Mesodermal cell (in vitro differentiated cells): ENCODE results near the gene SLC19A1.

Experiments used
- H3K27ac ChIP-seq: 2 replicates; pipeline ENCODE4 v1.7.0; 2013; ENCODE audit warnings: mild to moderate bottlenecking, low read depth, low read length, moderate library complexity; ENCODE audit not compliant: severe bottlenecking
- H3K36me3 ChIP-seq: 2 replicates; pipeline ENCODE4 v1.7.1; 2013; ENCODE audit warnings: mild to moderate bottlenecking, low read length, moderate library complexity; ENCODE audit not compliant: control insufficient read depth, insufficient read depth
- H3K4me1 ChIP-seq: one replicate; pipeline ENCODE4 v1.7.1; 2013; ENCODE audit warnings: mild to moderate bottlenecking, low read length; ENCODE audit not compliant: insufficient read depth, control insufficient read depth, poor library complexity, severe bottlenecking
- H3K4me3 ChIP-seq: 2 replicates; pipeline ENCODE4 v1.7.0; 2013; ENCODE audit warnings: low read length, control low read depth, mild to moderate bottlenecking; ENCODE audit not compliant: insufficient read depth, poor library complexity, severe bottlenecking; ENCODE audit errors: extremely low read depth
- H3K9me3 ChIP-seq: 2 replicates; pipeline ENCODE4 v1.7.1; 2013; ENCODE audit warnings: mild to moderate bottlenecking, low read length, moderate library complexity; ENCODE audit not compliant: control insufficient read depth
- WGBS, 2 experiments: methylation state at CpG; one replicate each; pipeline ENCODE4 v1.1.5; 2013; ENCODE audit warnings: missing lambda C conversion rate in 2 of 2; ENCODE audit not compliant: insufficient coverage in 2 of 2; 5-methylcytosine and 5-hydroxymethylcytosine counted together

SLC19A1 gene

GRCh38 chr21:45457161-45457831 lies 84.9 kb downstream of the SLC19A1 start:
- Histone ChIP-seq H3K27ac (no peak overlapping the region), H3K4me1 (peaks cover 36% of the 10 kb centered on the region), H3K4me3 (no peak overlapping the region), H3K36me3 (peaks cover 72% of the 10 kb centered on the region), H3K9me3 (peaks cover 11% of the 10 kb centered on the region)
- WGBS, 2 experiments: 92 to 98% methylated on average over 10 to 23 of the region's 25 CpGs

DNA sequence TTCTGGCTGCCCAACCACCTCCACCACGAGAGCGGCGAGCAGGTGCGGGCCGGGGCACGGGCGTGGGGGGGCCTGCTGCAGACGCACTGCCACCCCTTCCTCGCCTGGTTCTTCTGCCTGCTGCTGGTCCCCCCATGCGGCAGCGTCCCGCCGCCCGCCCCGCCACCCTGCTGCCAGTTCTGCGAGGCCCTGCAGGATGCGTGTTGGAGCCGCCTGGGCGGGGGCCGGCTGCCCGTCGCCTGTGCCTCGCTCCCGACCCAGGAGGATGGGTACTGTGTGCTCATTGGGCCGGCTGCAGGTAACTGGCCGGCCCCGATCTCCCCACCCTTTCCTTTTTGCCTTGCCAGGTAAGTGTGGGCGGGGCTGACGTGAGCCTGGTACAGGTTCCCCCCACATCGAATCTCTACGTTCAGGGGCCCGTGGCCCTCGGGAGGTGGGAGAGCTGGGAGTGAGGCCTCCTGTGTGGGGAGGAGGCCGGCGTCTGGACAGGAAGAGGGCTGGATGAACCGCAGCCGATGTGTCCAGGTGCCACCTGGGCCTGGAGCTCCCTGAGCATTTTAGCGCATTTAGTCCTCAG lies 85.6 kb downstream of the SLC19A1 start:
- peaks cover 70% of the 10 kb centered on the region for H3K36me3 ChIP-seq

GRCh38 chr21:45455674-45456583 lies 86.3 kb downstream of the SLC19A1 start:
- H3K27ac ChIP-seq: no peak overlapping the region
- H3K36me3 ChIP-seq: peaks cover 63% of the 10 kb centered on the region
- 98% methylated on average over 40 to 47 of the region's 47 CpGs for WGBS, 2 experiments
- H3K4me3 ChIP-seq: no peak overlapping the region
- H3K4me1 ChIP-seq: peaks cover 32% of the 10 kb centered on the region
- peaks cover 2% of the 10 kb centered on the region for H3K9me3 ChIP-seq

More for the DNA sequence above, 85.6 kb downstream of the SLC19A1 start:
- Histone ChIP-seq H3K4me1 (peaks cover 36% of the 10 kb centered on the region), H3K4me3 (no peak overlapping the region), H3K9me3 (peaks cover 9% of the 10 kb centered on the region), H3K27ac (no peak overlapping the region)
- WGBS, 2 experiments: 95 to 97% methylated on average over 34 to 36 of the region's 38 CpGs

GRCh38 chr21:45454926-45455673 lies 87.1 kb downstream of the SLC19A1 start:
- no peak overlapping the region for H3K4me3 ChIP-seq
- no peaks in the 10 kb centered on the region for H3K9me3 ChIP-seq
- H3K27ac ChIP-seq: no peak overlapping the region
- WGBS, 2 experiments: 87 to 93% methylated on average over 20 to 22 of the region's 23 CpGs
- peaks cover 62% of the 10 kb centered on the region for H3K36me3 ChIP-seq
- peaks cover 24% of the 10 kb centered on the region for H3K4me1 ChIP-seq

DNA sequence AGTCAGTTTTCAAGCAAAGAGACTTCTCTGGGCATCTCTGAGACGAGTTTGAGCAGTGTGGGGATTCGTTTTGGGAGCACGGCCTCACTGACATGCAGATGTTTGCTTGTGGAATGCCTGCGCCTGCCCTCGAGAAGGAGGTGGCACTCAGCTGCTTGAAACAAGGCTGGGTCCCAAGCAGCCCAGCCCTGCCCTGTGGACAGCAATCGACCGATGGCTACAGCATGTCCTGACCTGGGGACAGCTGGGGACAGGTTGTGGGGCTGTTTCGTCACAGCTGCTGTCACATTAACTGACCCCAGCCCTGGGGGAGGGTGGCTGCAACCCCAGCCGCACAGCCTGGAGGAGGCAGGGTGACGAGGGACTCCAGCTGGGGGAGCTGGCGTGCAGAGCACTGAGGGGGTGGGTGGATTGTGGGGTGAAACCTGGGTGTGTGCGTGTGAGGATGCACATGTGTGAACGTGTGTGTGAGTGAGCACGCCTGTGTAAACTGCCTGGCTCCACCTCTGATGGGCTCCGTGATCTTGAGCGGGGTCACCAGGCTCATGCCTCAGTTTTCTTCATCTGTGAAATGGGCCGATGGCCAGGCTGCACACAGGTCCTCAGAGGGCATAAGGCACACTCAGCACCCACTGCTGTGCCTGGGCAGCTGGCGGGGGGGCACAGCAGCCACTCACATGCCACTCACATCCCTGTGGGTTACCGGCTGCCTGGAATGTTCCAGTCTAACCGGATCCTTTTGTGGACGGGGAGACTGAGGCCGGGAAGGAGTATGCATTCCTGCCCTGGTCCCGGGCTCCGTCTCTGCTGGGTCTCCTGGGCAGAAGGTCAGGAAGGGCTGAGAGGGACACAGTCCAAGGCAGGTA lies 87.9 kb downstream of the SLC19A1 start:
- Histone ChIP-seq H3K4me1 (peaks cover 17% of the 10 kb centered on the region), H3K4me3 (no peak overlapping the region), H3K9me3 (no peaks in the 10 kb centered on the region), H3K36me3 (peaks cover 60% of the 10 kb centered on the region), H3K27ac (no peak overlapping the region)
- 92 to 95% methylated on average over 20 to 24 of the region's 24 CpGs for WGBS, 2 experiments

DNA sequence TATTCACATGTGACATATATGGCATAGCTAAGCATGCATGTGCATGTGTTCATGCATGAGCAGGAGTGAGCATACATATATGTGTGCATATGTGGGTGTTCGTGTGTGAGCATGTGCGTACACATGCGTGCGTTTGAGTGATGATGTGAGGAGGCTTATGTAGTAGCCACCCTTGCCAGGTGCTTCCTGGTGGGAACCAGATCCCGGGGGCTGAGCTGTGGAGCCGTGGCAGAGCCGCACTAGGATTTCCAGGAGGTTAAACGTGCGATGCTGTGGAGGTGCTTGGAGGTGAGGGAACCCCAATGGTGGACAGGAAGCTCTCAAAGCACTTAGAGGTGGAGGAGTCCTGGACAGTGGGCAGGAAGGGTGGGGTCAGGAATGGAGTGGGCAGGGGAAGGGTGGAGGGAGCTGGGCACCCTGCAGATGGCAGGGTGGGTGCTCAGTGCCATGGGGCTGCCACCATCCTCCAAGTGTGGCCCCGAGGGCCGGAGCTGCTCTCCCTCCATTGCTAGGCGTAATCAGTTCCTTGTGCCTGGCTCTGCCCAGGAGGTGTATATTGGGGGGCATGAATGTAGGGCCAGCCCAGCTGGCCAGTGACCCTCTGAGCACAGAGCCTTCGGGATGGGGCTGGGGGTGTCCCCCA lies 88.8 kb downstream of the SLC19A1 start:
- WGBS, 2 experiments: 91 to 96% methylated on average over 10 to 11 of the region's 13 CpGs
- Histone ChIP-seq H3K9me3 (no peaks in the 10 kb centered on the region), H3K27ac (no peak overlapping the region), H3K36me3 (peaks cover 60% of the 10 kb centered on the region), H3K4me1 (peaks cover 14% of the 10 kb centered on the region), H3K4me3 (no peak overlapping the region)

DNA sequence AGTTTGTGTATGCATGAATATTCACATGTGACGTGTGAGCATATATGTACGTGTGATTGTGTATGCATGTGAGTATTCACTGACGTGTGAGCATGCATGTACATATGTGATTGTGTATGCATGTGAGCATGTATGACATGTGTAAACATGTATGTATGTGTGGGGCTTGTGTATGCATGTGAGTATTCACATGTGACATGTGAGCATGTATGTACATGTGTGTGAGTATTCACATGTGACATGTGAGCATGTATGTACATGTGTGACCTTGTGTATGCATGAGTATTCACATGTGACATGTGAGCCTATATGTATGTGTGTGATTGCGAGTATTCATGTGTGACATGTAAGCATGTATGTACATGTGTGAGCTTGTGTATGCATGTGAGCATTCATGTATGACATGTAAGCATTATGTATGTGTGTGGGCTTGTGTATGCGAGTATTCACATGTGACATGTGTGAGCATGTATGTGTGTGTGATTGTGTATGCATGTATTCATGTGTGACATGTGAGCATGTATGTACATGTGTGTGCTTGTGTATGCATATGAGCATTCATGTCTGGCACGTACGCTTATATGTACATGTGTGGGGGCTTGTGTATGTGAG lies 89.4 kb downstream of the SLC19A1 start:
- Histone ChIP-seq H3K27ac (no peak overlapping the region), H3K36me3 (peaks cover 67% of the 10 kb centered on the region), H3K4me1 (peaks cover 12% of the 10 kb centered on the region), H3K9me3 (no peaks in the 10 kb centered on the region), H3K4me3 (no peak overlapping the region)
- WGBS, 2 experiments: 97 to 99% methylated on average over 6 to 7 of the region's 7 CpGs

DNA sequence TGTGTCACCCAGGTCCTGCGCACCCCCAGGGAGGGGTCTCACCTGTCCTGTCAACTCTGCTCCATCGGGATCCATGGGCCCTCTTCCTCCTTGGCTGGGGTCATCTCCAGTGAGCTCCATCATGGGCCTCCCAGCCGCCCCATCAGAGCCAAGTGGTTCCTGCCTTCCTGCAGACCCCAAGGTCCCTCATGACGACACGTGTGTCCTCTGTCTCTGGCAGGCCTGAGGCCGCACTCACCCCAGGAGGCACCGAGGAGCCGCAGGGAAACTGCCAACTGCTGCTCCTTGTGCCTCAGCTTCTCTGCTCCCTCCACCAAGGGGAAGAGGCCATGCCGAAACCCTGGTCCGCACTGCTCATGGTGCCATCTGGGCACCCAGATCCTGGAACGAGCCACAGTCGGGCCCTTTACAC lies 90.5 kb downstream of the SLC19A1 start:
- H3K36me3 ChIP-seq: peaks cover 67% of the 10 kb centered on the region
- peaks cover 12% of the 10 kb centered on the region for H3K4me1 ChIP-seq
- H3K27ac ChIP-seq: no peak overlapping the region
- WGBS, 2 experiments: 95 to 97% methylated on average over 9 to 10 of the region's 12 CpGs
- H3K4me3 ChIP-seq: no peak overlapping the region
- H3K9me3 ChIP-seq: no peaks in the 10 kb centered on the region

DNA sequence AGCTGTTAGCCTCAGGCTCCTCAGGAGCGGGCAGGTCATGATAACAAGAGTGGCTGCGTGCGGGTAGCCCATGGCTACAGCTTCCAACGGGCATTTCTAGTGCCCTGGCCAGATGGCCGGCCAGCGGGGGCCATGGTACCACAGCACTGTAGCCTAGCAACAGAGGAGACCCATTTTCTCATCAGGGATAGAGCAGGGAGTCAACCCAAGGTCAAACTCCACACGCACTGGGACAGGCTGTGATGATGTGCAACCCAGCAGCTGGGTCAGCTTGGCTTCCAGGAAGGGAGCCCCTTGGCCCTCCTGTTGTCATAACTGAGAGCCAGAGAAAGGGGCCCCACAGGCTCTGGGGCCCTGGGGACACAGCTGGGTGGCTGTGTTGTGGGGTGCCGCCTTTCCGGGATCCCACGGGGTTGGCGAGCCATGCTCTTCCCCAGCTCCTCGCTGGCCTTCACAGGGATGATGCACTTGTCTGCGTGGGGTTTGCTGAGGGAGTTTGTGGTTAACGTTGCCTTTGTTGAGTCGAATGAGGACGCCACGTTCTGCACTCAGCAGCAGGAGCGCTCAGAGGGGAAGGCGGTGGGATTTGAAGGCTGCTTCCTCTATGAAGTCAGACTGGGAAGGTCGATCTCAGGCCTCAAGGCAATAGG lies 91.0 kb downstream of the SLC19A1 start:
- whole genome bisulfite sequencing, 2 experiments: 95 to 98% methylated on average over 19 to 20 of the region's 20 CpGs

More for the DNA sequence above, 91.0 kb downstream of the SLC19A1 start:
- Histone ChIP-seq H3K36me3 (peaks cover 67% of the 10 kb centered on the region), H3K9me3 (peaks cover 3% of the 10 kb centered on the region), H3K4me3 (no peak overlapping the region), H3K27ac (no peak overlapping the region), H3K4me1 (peaks cover 12% of the 10 kb centered on the region)
